ENCODE measurements around the gene AOPEP. TPM values are rescaled to one million over a fixed set of nuclear protein-coding genes. Genes with fewer than 3 reads are reported as not detected.
A peak's percentile ranks its signal among the peaks of the same experiment; 100 is the strongest.
"Not testable (repeated sequence)": the region's sequence is repeated elsewhere in the genome, so short reads cannot be mapped to it uniquely, and the experiment has no call there.

The AOPEP gene
- total and polyA plus RNA-seq, 4 donors = 210 to 311 (median 285) TPM

- H3K4me1 ChIP-seq (ENCODE audit: control insufficient read depth in 1 of 2, insufficient read depth in 2 of 2, low read length in 2 of 2) = peaks cover 4 to 10% of the 10 kb centered on the region in 2 donors
- peak overlapping the region; percentile 62 to 65 for H3K27ac ChIP-seq (ENCODE audit: low read depth in 1 of 2, low read length in 2 of 2)
- H3K4me3 ChIP-seq (ENCODE audit: low read length in 2 of 2) = no peak overlapping the region
- H3K27me3 ChIP-seq (ENCODE audit: control insufficient read depth in 1 of 2, insufficient read depth in 2 of 2, low read length in 1 of 2) = no peaks in the 10 kb centered on the region
- intact Hi-C loops (cut with DNase I) = no loop called here
- DNase-seq = no peak
- no peak for ATAC-seq (ENCODE audit: low FRiP score)
- WGBS, 2 donors = 5 to 25% methylated on average over 2 of the region's 2 CpGs
- no peaks in the 10 kb centered on the region for H3K36me3 ChIP-seq (ENCODE audit: control insufficient read depth in 1 of 2, insufficient read depth in 2 of 2, low read length in 1 of 2)
- no peaks in the 10 kb centered on the region for H3K9me3 ChIP-seq (ENCODE audit: control insufficient read depth, low read length)
Observed at GRCh38 chr9:94824411-94824810, 97.9 kb downstream of the AOPEP start.

GRCh38 chr9:94824913-94825610 is 98.6 kb downstream of the AOPEP start:
- H3K36me3 ChIP-seq (ENCODE audit: control insufficient read depth in 1 of 2, insufficient read depth in 2 of 2, low read length in 1 of 2) = no peaks in the 10 kb centered on the region
- H3K4me1 ChIP-seq (ENCODE audit: control insufficient read depth in 1 of 2, insufficient read depth in 2 of 2, low read length in 2 of 2) = peaks cover 4 to 10% of the 10 kb centered on the region in 2 donors
- DNase-seq (no peak), ATAC-seq (ENCODE audit: low FRiP score) (no peak)
- WGBS, 2 donors = 7 to 14% methylated on average over 12 of the region's 12 CpGs
- intact Hi-C loops (cut with DNase I) = no loop called here
- H3K9me3 ChIP-seq (ENCODE audit: control insufficient read depth, low read length) = no peaks in the 10 kb centered on the region
- H3K4me3 ChIP-seq (ENCODE audit: low read length in 2 of 2) = peak overlapping the region in 1 of 2 donors; percentile 6
- H3K27ac ChIP-seq (ENCODE audit: low read depth in 1 of 2, low read length in 2 of 2) = peak overlapping the region; percentile 58 to 100
- H3K27me3 ChIP-seq (ENCODE audit: control insufficient read depth in 1 of 2, insufficient read depth in 2 of 2, low read length in 1 of 2) = no peaks in the 10 kb centered on the region

GRCh38 chr9:94825611-94825958 is 99.1 kb downstream of the AOPEP start:
- ATAC-seq (ENCODE audit: low FRiP score) = no peak
- H3K4me1 ChIP-seq (ENCODE audit: control insufficient read depth in 1 of 2, insufficient read depth in 2 of 2, low read length in 2 of 2) = peaks cover 4 to 10% of the 10 kb centered on the region in 2 donors

GRCh38 chr9:94826044-94826443 is 99.5 kb downstream of the AOPEP start:
- H3K27me3 ChIP-seq (ENCODE audit: control insufficient read depth in 1 of 2, insufficient read depth in 2 of 2, low read length in 1 of 2) = no peaks in the 10 kb centered on the region
- no peaks in the 10 kb centered on the region for H3K9me3 ChIP-seq (ENCODE audit: control insufficient read depth, low read length)
- H3K36me3 ChIP-seq (ENCODE audit: control insufficient read depth in 1 of 2, insufficient read depth in 2 of 2, low read length in 1 of 2) = no peaks in the 10 kb centered on the region
- peaks cover 4 to 9% of the 10 kb centered on the region in 2 donors for H3K4me1 ChIP-seq (ENCODE audit: control insufficient read depth in 1 of 2, insufficient read depth in 2 of 2, low read length in 2 of 2)
- intact Hi-C loops (cut with DNase I) = no loop called here
- H3K4me3 ChIP-seq (ENCODE audit: low read length in 2 of 2) = no peak overlapping the region
- DNase-seq (peak in 1 of 2 donors; percentile 59), ATAC-seq (ENCODE audit: low FRiP score) (peak; percentile 62)
- WGBS, 2 donors = 9% methylated on average over 9 of the region's 9 CpGs
- H3K27ac ChIP-seq (ENCODE audit: low read depth in 1 of 2, low read length in 2 of 2) = peak overlapping the region; percentile 65 to 89

More at GRCh38 chr9:94825611-94825958, 99.1 kb downstream of the AOPEP start:
- H3K27ac ChIP-seq (ENCODE audit: low read depth in 1 of 2, low read length in 2 of 2) = peak overlapping the region; percentile 58 to 100
- no peaks in the 10 kb centered on the region for H3K36me3 ChIP-seq (ENCODE audit: control insufficient read depth in 1 of 2, insufficient read depth in 2 of 2, low read length in 1 of 2)
- H3K27me3 ChIP-seq (ENCODE audit: control insufficient read depth in 1 of 2, insufficient read depth in 2 of 2, low read length in 1 of 2) = no peaks in the 10 kb centered on the region
- no peak overlapping the region for H3K4me3 ChIP-seq (ENCODE audit: low read length in 2 of 2)
- intact Hi-C loops (cut with DNase I) = no loop called here
- WGBS, 2 donors = 5 to 9% methylated on average over 4 of the region's 4 CpGs
- DNase-seq = no peak
- no peaks in the 10 kb centered on the region for H3K9me3 ChIP-seq (ENCODE audit: control insufficient read depth, low read length)

- WGBS, 2 donors = 79 to 87% methylated on average over 3 of the region's 3 CpGs
- Histone ChIP-seq H3K9me3 (ENCODE audit: control insufficient read depth, low read length) (no peaks in the 10 kb centered on the region), H3K27ac (ENCODE audit: low read depth in 1 of 2, low read length in 2 of 2) (peak overlapping the region; percentile 65 to 89), H3K27me3 (ENCODE audit: control insufficient read depth in 1 of 2, insufficient read depth in 2 of 2, low read length in 1 of 2) (no peaks in the 10 kb centered on the region), H3K4me1 (ENCODE audit: control insufficient read depth in 1 of 2, insufficient read depth in 2 of 2, low read length in 2 of 2) (peaks cover 4 to 8% of the 10 kb centered on the region in 2 donors), H3K4me3 (ENCODE audit: low read length in 2 of 2) (no peak overlapping the region), H3K36me3 (ENCODE audit: control insufficient read depth in 1 of 2, insufficient read depth in 2 of 2, low read length in 1 of 2) (no peaks in the 10 kb centered on the region)
- DNase-seq = no peak
- intact Hi-C loops (cut with DNase I) = no loop called here
- ATAC-seq (ENCODE audit: low FRiP score) = no peak
Observed at GRCh38 chr9:94826644-94827410, 100.3 kb downstream of the AOPEP start.

- H3K27me3 ChIP-seq (ENCODE audit: control insufficient read depth in 1 of 2, insufficient read depth in 2 of 2, low read length in 1 of 2) = no peaks in the 10 kb centered on the region
- peaks cover 4 to 7% of the 10 kb centered on the region in 2 donors for H3K4me1 ChIP-seq (ENCODE audit: control insufficient read depth in 1 of 2, insufficient read depth in 2 of 2, low read length in 2 of 2)
Observed at GRCh38 chr9:94827584-94828304, 101.2 kb downstream of the AOPEP start.

GRCh38 chr9:94829380-94830070 is 103.0 kb downstream of the AOPEP start:
- Histone ChIP-seq H3K4me1 (ENCODE audit: control insufficient read depth in 1 of 2, insufficient read depth in 2 of 2, low read length in 2 of 2) (peaks cover 4 to 6% of the 10 kb centered on the region in 2 donors), H3K27ac (ENCODE audit: low read depth in 1 of 2, low read length in 2 of 2) (no peak overlapping the region)
- WGBS, 2 donors = 81% methylated on average over 4 of the region's 4 CpGs

More at GRCh38 chr9:94827584-94828304, 101.2 kb downstream of the AOPEP start:
- H3K27ac ChIP-seq (ENCODE audit: low read depth in 1 of 2, low read length in 2 of 2) = peak overlapping the region; percentile 77 to 88
- H3K36me3 ChIP-seq (ENCODE audit: control insufficient read depth in 1 of 2, insufficient read depth in 2 of 2, low read length in 1 of 2) = no peaks in the 10 kb centered on the region
- no peak overlapping the region for H3K4me3 ChIP-seq (ENCODE audit: low read length in 2 of 2)
- no peaks in the 10 kb centered on the region for H3K9me3 ChIP-seq (ENCODE audit: control insufficient read depth, low read length)
- DNase-seq = no peak
- intact Hi-C loops (cut with DNase I) = no loop called here
- WGBS, 2 donors = 28 to 30% methylated on average over 8 of the region's 8 CpGs
- ATAC-seq (ENCODE audit: low FRiP score) = peak; percentile 59

GRCh38 chr9:94830071-94830604 is 103.6 kb downstream of the AOPEP start:
- intact Hi-C loops (cut with DNase I); H3K27ac ChIP-seq (ENCODE audit: low read depth in 1 of 2, low read length in 2 of 2); ATAC-seq (ENCODE audit: low FRiP score); DNase-seq; H3K36me3 ChIP-seq (ENCODE audit: control insufficient read depth in 1 of 2, insufficient read depth in 2 of 2, low read length in 1 of 2); H3K4me3 ChIP-seq (ENCODE audit: low read length in 2 of 2); H3K4me1 ChIP-seq (ENCODE audit: control insufficient read depth in 1 of 2, insufficient read depth in 2 of 2, low read length in 2 of 2); H3K27me3 ChIP-seq (ENCODE audit: control insufficient read depth in 1 of 2, insufficient read depth in 2 of 2, low read length in 1 of 2); H3K9me3 ChIP-seq (ENCODE audit: control insufficient read depth, low read length): not testable (repeated sequence)
- whole genome bisulfite sequencing, 2 donors = 66 to 82% methylated on average over 3 of the region's 3 CpGs

More at GRCh38 chr9:94829380-94830070, 103.0 kb downstream of the AOPEP start:
- Histone ChIP-seq H3K36me3 (ENCODE audit: control insufficient read depth in 1 of 2, insufficient read depth in 2 of 2, low read length in 1 of 2) (no peaks in the 10 kb centered on the region), H3K4me3 (ENCODE audit: low read length in 2 of 2) (no peak overlapping the region), H3K9me3 (ENCODE audit: control insufficient read depth, low read length) (no peaks in the 10 kb centered on the region), H3K27me3 (ENCODE audit: control insufficient read depth in 1 of 2, insufficient read depth in 2 of 2, low read length in 1 of 2) (no peaks in the 10 kb centered on the region)
- intact Hi-C loops (cut with DNase I) = no loop called here
- ATAC-seq (ENCODE audit: low FRiP score) = no peak
- DNase-seq = no peak

Data from aorta (tissue), 5 donors.